Fibroblast of skin of abdomen (primary cell): Measurements from ENCODE around the gene GPN2.
"Not testable (repeated sequence)": the region's sequence is repeated elsewhere in the genome, so short reads cannot be mapped to it uniquely, and the experiment has no call there.

Experiments
- DNase-seq: peaks from one replicate; pipeline ENCODE4 v3.0.0-alpha.2; 2013

The GPN2 gene

GRCh38 chr1:26900815-26901511 is 10.9 kb upstream of the GPN2 start:
- no peak for DNase-seq

GRCh38 chr1:26900001-26900814 is 10.1 kb upstream of the GPN2 start, which contains the start of gene GPATCH3:
TSS of gene GPATCH3 (minus strand) at chr1:26900467. CDS start at chr1:26900442, 25 bp downstream.
- peak; percentile 94 for DNase-seq

GRCh38 chr1:26897351-26897750 is 7.3 kb upstream of the GPN2 start:
- DNase-seq, result no peak

GRCh38 chr1:26894263-26894662 is 4.2 kb upstream of the GPN2 start:
- DNase-seq, result no peak

- peak; percentile 6 for DNase-seq
Measured at GRCh38 chr1:26890467-26890796, 349 bp upstream of the GPN2 start.

GRCh38 chr1:26888231-26888630 is 1.9 kb downstream of the GPN2 start:
- no peak for DNase-seq

- peak; percentile 22 for DNase-seq
Measured at GRCh38 chr1:26887125-26887524, 3.0 kb downstream of the GPN2 start.

GRCh38 chr1:26882696-26883463 is 7.2 kb downstream of the GPN2 start:
- no peak for DNase-seq

GRCh38 chr1:26881611-26882010 is 8.5 kb downstream of the GPN2 start:
- not testable (repeated sequence) for DNase-seq

- no peak for DNase-seq
Measured at GRCh38 chr1:26879793-26880192, 10.3 kb downstream of the GPN2 start.

GRCh38 chr1:26877326-26877725 is 12.8 kb downstream of the GPN2 start:
- no peak for DNase-seq

GRCh38 chr1:26874896-26875295 is 15.2 kb downstream of the GPN2 start:
- no peak for DNase-seq

GRCh38 chr1:26873097-26873496 is 17.0 kb downstream of the GPN2 start:
- DNase-seq, result not testable (repeated sequence)

- DNase-seq, result peak; percentile 98
Measured at GRCh38 chr1:26864610-26865480, 25.2 kb downstream of the GPN2 start.

GRCh38 chr1:26863685-26864077 is 26.4 kb downstream of the GPN2 start:
- DNase-seq, result no peak

- no peak for DNase-seq
Measured at GRCh38 chr1:26862781-26863684, 27.1 kb downstream of the GPN2 start, which contains the start of gene SFN. TSS of gene SFN (plus strand) at chr1:26863149. CDS start at chr1:26863213, 64 bp downstream.

GRCh38 chr1:26861889-26862378 is 28.1 kb downstream of the GPN2 start:
- no peak for DNase-seq

GRCh38 chr1:26861286-26861701 is 28.8 kb downstream of the GPN2 start:
- DNase-seq, result peak; percentile 30

GRCh38 chr1:26858891-26859640 is 31.0 kb downstream of the GPN2 start:
- no peak for DNase-seq

GRCh38 chr1:26858160-26858559 is 31.9 kb downstream of the GPN2 start:
- peak; percentile 9 for DNase-seq
